HepG2 (cell line): ENCODE data around the gene C6orf62. TPM values are rescaled to one million over a fixed set of nuclear protein-coding genes. Genes with fewer than 3 reads are reported as not detected.

Experiments used
- CBFB ChIP-seq: sonication (generic); formaldehyde crosslinking; IDR thresholded peaks from 2 replicates; pipeline ENCODE4 v1.4.0; 2020; ENCODE audit warnings: missing genetic modification reagents
- HDAC6 ChIP-seq: fragments of 200-600 bp; sonication (generic); IDR thresholded peaks from 2 replicates; pipeline ENCODE4 v1.7.0; 2017; ENCODE audit warnings: mild to moderate bottlenecking, antibody characterized with exemption, low read length, low read depth
- KDM4B ChIP-seq: sonication (generic); formaldehyde crosslinking; IDR thresholded peaks from 2 replicates; pipeline ENCODE4 v1.4.0; 2020; ENCODE audit warnings: missing genetic modification reagents
- KDM5A ChIP-seq: fragments of 200-600 bp; sonication (generic); IDR thresholded peaks from 2 replicates; pipeline ENCODE4 v1.7.0; 2018; ENCODE audit warnings: antibody characterized with exemption, mild to moderate bottlenecking, low read length, borderline replicate concordance
- MLLT10 ChIP-seq: sonication (generic); formaldehyde crosslinking; IDR thresholded peaks from 2 replicates; pipeline ENCODE4 v1.4.0; 2020; ENCODE audit warnings: missing genetic modification reagents
- NFIB ChIP-seq: sonication (generic); formaldehyde crosslinking; IDR thresholded peaks from 2 replicates; pipeline ENCODE4 v1.9.0; 2021; ENCODE audit warnings: missing genetic modification reagents, mild to moderate bottlenecking, borderline replicate concordance
- NFKB2 ChIP-seq: sonication (generic); formaldehyde crosslinking; IDR thresholded peaks from 2 replicates; pipeline ENCODE4 v1.4.0; 2020; ENCODE audit warnings: missing genetic modification reagents, borderline replicate concordance
- NONO ChIP-seq, 2 experiments: fragments of 450-650 bp in 1 of 2; sonication (generic) in 1 of 2; formaldehyde crosslinking in 1 of 2; IDR thresholded peaks in 1 of 2; conservative IDR thresholded peaks in 1 of 2; 2 replicates each; pipeline versions ENCODE4 v1.6.1 to v1.8.0; 2017 to 2022; ENCODE audit warnings: mild to moderate bottlenecking in 1 of 2, missing genetic modification reagents in 1 of 2, moderate library complexity in 1 of 2
- REXO4 ChIP-seq: sonication (generic); formaldehyde crosslinking; IDR thresholded peaks from 2 replicates; pipeline ENCODE4 v1.8.0; 2022; ENCODE audit warnings: missing genetic modification reagents, mild to moderate bottlenecking, borderline replicate concordance
- SNAPC4 ChIP-seq: sonication (generic); formaldehyde crosslinking; IDR thresholded peaks from 2 replicates; pipeline ENCODE4 v1.4.0; 2020; ENCODE audit warnings: mild to moderate bottlenecking, missing genetic modification reagents
- TAF1 ChIP-seq: sonication (generic); formaldehyde crosslinking; IDR thresholded peaks from 2 replicates; pipeline ENCODE4 v1.4.0; 2020; ENCODE audit warnings: missing genetic modification reagents
- ZMYM3 ChIP-seq: sonication (generic); formaldehyde crosslinking; IDR thresholded peaks from 2 replicates; pipeline ENCODE4 v1.5.1; 2020; ENCODE audit warnings: mild to moderate bottlenecking, missing genetic modification reagents
- ZNF383 ChIP-seq: sonication (generic); formaldehyde crosslinking; IDR thresholded peaks from 2 replicates; pipeline ENCODE4 v1.4.0; 2020; ENCODE audit warnings: missing genetic modification reagents, mild to moderate bottlenecking, borderline replicate concordance
- ZNF460 ChIP-seq: sonication (generic); formaldehyde crosslinking; IDR thresholded peaks from 2 replicates; pipeline ENCODE4 v1.5.1; 2020; ENCODE audit warnings: missing genetic modification reagents, mild to moderate bottlenecking, borderline replicate concordance
- polyA plus RNA-seq, 8 experiments: library from polyadenylated mRNA; depleted of rRNA in 3 of 8; stranded (reverse) in 7 of 8; unstranded in 1 of 8; fragments of >200 nt; fragmentation: Illumina TruSeq in 4 of 8; extraction: Trizol in 4 of 8; gene quantifications; 2 replicates each; pipeline versions ENCODE4 v1.2.1 to v1.2.3, GENCODE V29; 2011 to 2016; ENCODE audit warnings: low read depth in 4 of 8, missing spikeins in 1 of 8, mixed read lengths in 1 of 8; ENCODE audit not compliant: insufficient read depth in 1 of 8
- total RNA-seq, 5 experiments: library from RNA; depleted of rRNA; stranded (reverse); fragments of >200 nt; fragmentation: Illumina TruSeq; extraction: Trizol; gene quantifications; 2 replicates each; pipeline ENCODE4 v1.2.3, GENCODE V29; 2016; ENCODE audit warnings: low read depth in 1 of 5
- TF ChIP-seq, protein P1 (sequence below): sonication (generic); formaldehyde crosslinking; IDR thresholded peaks from 2 replicates; pipeline ENCODE4 v1.5.0; 2020; ENCODE audit warnings: mild to moderate bottlenecking, missing genetic modification reagents, borderline replicate concordance
- TF ChIP-seq, protein P2 (sequence below): sonication (generic); formaldehyde crosslinking; IDR thresholded peaks from 2 replicates; pipeline ENCODE4 v1.5.1; 2020; ENCODE audit warnings: missing genetic modification reagents, mild to moderate bottlenecking, borderline replicate concordance
- TF ChIP-seq, protein P3 (sequence below): sonication (generic); formaldehyde crosslinking; IDR thresholded peaks from 2 replicates; pipeline ENCODE4 v1.5.0; 2020; ENCODE audit warnings: missing genetic modification reagents

C6orf62 gene
- total and polyA plus RNA-seq, 2 of the 13 experiments (the other 11 are each of a cell fraction or from before 2014, with no cell fraction given): 54.8 to 90.4 TPM

- TF ChIP-seq SNAPC4 (CRISPR knock-in tag) (no peak), KDM4B (CRISPR knock-in tag) (no peak), ZNF460 (CRISPR knock-in tag) (0 out of 2 replicates have a peak, but pooled peaks have one; percentile 6), NFKB2 (no peak), MLLT10 (CRISPR knock-in tag) (no peak), CBFB (no peak), NFIB (no peak), ZNF383 (CRISPR knock-in tag) (0 out of 2 replicates have a peak, but pooled peaks have one; percentile 13), HDAC6 (no peak; the same call in 1 of the 2 replicates), REXO4 (0 out of 2 replicates have a peak, but pooled peaks have one; percentile 33), NONO (IDR thresholded peaks at IDR 0.05) (no peak), NONO (CRISPR knock-in tag; conservative IDR thresholded peaks at IDR 0.05) (0 out of 2 replicates have a peak, but pooled peaks have one; percentile 66), TAF1 (CRISPR knock-in tag) (no peak), ZMYM3 (CRISPR knock-in tag) (no peak; the same call in 1 of the 2 replicates), KDM5A (peak; percentile 75; the same call in 1 of the 2 replicates)
- TF ChIP-seq, protein P1, sequence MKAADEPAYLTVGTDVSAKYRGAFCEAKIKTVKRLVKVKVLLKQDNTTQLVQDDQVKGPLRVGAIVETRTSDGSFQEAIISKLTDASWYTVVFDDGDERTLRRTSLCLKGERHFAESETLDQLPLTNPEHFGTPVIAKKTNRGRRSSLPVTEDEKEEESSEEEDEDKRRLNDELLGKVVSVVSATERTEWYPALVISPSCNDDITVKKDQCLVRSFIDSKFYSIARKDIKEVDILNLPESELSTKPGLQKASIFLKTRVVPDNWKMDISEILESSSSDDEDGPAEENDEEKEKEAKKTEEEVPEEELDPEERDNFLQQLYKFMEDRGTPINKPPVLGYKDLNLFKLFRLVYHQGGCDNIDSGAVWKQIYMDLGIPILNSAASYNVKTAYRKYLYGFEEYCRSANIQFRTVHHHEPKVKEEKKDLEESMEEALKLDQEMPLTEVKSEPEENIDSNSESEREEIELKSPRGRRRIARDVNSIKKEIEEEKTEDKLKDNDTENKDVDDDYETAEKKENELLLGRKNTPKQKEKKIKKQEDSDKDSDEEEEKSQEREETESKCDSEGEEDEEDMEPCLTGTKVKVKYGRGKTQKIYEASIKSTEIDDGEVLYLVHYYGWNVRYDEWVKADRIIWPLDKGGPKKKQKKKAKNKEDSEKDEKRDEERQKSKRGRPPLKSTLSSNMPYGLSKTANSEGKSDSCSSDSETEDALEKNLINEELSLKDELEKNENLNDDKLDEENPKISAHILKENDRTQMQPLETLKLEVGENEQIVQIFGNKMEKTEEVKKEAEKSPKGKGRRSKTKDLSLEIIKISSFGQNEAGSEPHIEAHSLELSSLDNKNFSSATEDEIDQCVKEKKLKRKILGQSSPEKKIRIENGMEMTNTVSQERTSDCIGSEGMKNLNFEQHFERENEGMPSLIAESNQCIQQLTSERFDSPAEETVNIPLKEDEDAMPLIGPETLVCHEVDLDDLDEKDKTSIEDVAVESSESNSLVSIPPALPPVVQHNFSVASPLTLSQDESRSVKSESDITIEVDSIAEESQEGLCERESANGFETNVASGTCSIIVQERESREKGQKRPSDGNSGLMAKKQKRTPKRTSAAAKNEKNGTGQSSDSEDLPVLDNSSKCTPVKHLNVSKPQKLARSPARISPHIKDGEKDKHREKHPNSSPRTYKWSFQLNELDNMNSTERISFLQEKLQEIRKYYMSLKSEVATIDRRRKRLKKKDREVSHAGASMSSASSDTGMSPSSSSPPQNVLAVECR: no peak
- TF ChIP-seq, protein P2, sequence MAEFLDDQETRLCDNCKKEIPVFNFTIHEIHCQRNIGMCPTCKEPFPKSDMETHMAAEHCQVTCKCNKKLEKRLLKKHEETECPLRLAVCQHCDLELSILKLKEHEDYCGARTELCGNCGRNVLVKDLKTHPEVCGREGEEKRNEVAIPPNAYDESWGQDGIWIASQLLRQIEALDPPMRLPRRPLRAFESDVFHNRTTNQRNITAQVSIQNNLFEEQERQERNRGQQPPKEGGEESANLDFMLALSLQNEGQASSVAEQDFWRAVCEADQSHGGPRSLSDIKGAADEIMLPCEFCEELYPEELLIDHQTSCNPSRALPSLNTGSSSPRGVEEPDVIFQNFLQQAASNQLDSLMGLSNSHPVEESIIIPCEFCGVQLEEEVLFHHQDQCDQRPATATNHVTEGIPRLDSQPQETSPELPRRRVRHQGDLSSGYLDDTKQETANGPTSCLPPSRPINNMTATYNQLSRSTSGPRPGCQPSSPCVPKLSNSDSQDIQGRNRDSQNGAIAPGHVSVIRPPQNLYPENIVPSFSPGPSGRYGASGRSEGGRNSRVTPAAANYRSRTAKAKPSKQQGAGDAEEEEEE: no peak
- TF ChIP-seq, protein P3, sequence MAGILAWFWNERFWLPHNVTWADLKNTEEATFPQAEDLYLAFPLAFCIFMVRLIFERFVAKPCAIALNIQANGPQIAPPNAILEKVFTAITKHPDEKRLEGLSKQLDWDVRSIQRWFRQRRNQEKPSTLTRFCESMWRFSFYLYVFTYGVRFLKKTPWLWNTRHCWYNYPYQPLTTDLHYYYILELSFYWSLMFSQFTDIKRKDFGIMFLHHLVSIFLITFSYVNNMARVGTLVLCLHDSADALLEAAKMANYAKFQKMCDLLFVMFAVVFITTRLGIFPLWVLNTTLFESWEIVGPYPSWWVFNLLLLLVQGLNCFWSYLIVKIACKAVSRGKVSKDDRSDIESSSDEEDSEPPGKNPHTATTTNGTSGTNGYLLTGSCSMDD (CRISPR knock-in tag): no peak
Measured at GRCh38 chr6:24720131-24720603, 1.2 kb upstream of the C6orf62 start (continued).
